SK-N-MC (cell line): ENCODE results near the gene MYO15A.
"Not testable (repeated sequence)": the region's sequence is repeated elsewhere in the genome, so short reads cannot be mapped to it uniquely, and the experiment has no call there.

ENCODE experiments used
- DNase-seq: peaks from one replicate; pipeline ENCODE4 v3.0.0-alpha.2; 2011; ENCODE audit warnings: low read depth, low spot score
- H3K27ac ChIP-seq: fragments of 200-600 bp; sonication (generic); 2 replicates; pipeline ENCODE4 v1.5.1; 2016; ENCODE audit warnings: mixed run types
- H3K36me3 ChIP-seq: fragments of 200-600 bp; sonication (generic); 2 replicates; pipeline ENCODE4 v1.6.1; 2017; ENCODE audit warnings: antibody characterized with exemption, low read length, mixed read lengths; ENCODE audit not compliant: insufficient read depth
- H3K4me3 ChIP-seq: fragments of 200-600 bp; sonication (generic); 2 replicates; pipeline ENCODE4 v1.5.1; 2016
- H3K9ac ChIP-seq: fragments of 200-600 bp; sonication (generic); 2 replicates; pipeline ENCODE4 v1.8.0; 2017; ENCODE audit warnings: mixed run types, mixed read lengths; ENCODE audit not compliant: insufficient read length
- H3K9me3 ChIP-seq: fragments of 200-600 bp; sonication (generic); 2 replicates; pipeline ENCODE4 v1.6.1; 2017; ENCODE audit warnings: low read depth, mild to moderate bottlenecking, antibody characterized with exemption, low read length, moderate library complexity, mixed read lengths
- EZH2 ChIP-seq: fragments of 200-600 bp; sonication (generic); IDR thresholded peaks from one replicate; pipeline ENCODE4 v1.6.1; 2017; ENCODE audit warnings: antibody characterized with exemption
- FOXP2 ChIP-seq: optimal IDR thresholded peaks from 2 replicates; pipeline ENCODE3; 2011; ENCODE audit warnings: mild to moderate bottlenecking, moderate library complexity; ENCODE audit not compliant: insufficient read depth; ENCODE audit errors: extremely low read length, control extremely low read depth
- POLR2AphosphoS5 ChIP-seq: IDR thresholded peaks from 2 replicates; pipeline ENCODE4 v1.6.1; 2012; ENCODE audit warnings: mild to moderate bottlenecking, low read depth, low read length, borderline replicate concordance

MYO15A gene

GRCh38 chr17:18198530-18198929 is 90.0 kb downstream of the MYO15A start:
- DNase-seq = no peak
- no peaks in the 10 kb centered on the region for H3K9me3 ChIP-seq
- H3K4me3 ChIP-seq = no peak overlapping the region
- TF ChIP-seq FOXP2 (no peak), EZH2 (no peak), POLR2AphosphoS5 (no peak)
- H3K9ac ChIP-seq = no peak overlapping the region
- peaks cover 61% of the 10 kb centered on the region for H3K36me3 ChIP-seq
- no peak overlapping the region for H3K27ac ChIP-seq

- Histone ChIP-seq H3K36me3 (peaks cover 56% of the 10 kb centered on the region), H3K9ac (no peak overlapping the region), H3K9me3 (no peaks in the 10 kb centered on the region), H3K4me3 (no peak overlapping the region), H3K27ac (no peak overlapping the region)
- no peak for DNase-seq
- TF ChIP-seq EZH2 = no peak
- no peak for TF ChIP-seq POLR2AphosphoS5
- TF ChIP-seq FOXP2 = no peak
These were observed 92.6 kb downstream of the MYO15A start for GRCh38 chr17:18201108-18201507.

GRCh38 chr17:18203308-18203707 is 94.8 kb downstream of the MYO15A start:
- Histone ChIP-seq H3K4me3 (no peak overlapping the region), H3K27ac (no peak overlapping the region), H3K9ac (no peak overlapping the region), H3K36me3 (peaks cover 55% of the 10 kb centered on the region), H3K9me3 (no peaks in the 10 kb centered on the region)
- no peak for DNase-seq
- TF ChIP-seq FOXP2 = no peak
- no peak for TF ChIP-seq EZH2
- TF ChIP-seq POLR2AphosphoS5 = no peak

GRCh38 chr17:18205861-18206260 is 97.3 kb downstream of the MYO15A start:
- no peak overlapping the region for H3K9ac ChIP-seq

GRCh38 chr17:18206962-18207361 is 98.4 kb downstream of the MYO15A start:
- no peak overlapping the region for H3K4me3 ChIP-seq
- TF ChIP-seq POLR2AphosphoS5 (no peak), EZH2 (no peak), FOXP2 (no peak)
- H3K36me3 ChIP-seq = peaks cover 50% of the 10 kb centered on the region
- DNase-seq = no peak
- H3K27ac ChIP-seq = no peak overlapping the region
- no peak overlapping the region for H3K9ac ChIP-seq
- no peaks in the 10 kb centered on the region for H3K9me3 ChIP-seq

More at GRCh38 chr17:18205861-18206260, 97.3 kb downstream of the MYO15A start:
- no peak overlapping the region for H3K4me3 ChIP-seq
- no peak overlapping the region for H3K27ac ChIP-seq
- H3K36me3 ChIP-seq = peaks cover 53% of the 10 kb centered on the region
- TF ChIP-seq EZH2 (no peak), POLR2AphosphoS5 (no peak), FOXP2 (no peak)
- H3K9me3 ChIP-seq = no peaks in the 10 kb centered on the region
- no peak for DNase-seq

GRCh38 chr17:18208092-18208491 is 99.5 kb downstream of the MYO15A start:
- no peak for DNase-seq
- no peak overlapping the region for H3K27ac ChIP-seq
- no peak for TF ChIP-seq FOXP2
- TF ChIP-seq POLR2AphosphoS5 = no peak
- TF ChIP-seq EZH2 = no peak
- H3K9ac ChIP-seq = no peak overlapping the region
- H3K36me3 ChIP-seq = peaks cover 50% of the 10 kb centered on the region
- no peaks in the 10 kb centered on the region for H3K9me3 ChIP-seq
- H3K4me3 ChIP-seq = no peak overlapping the region

GRCh38 chr17:18213666-18214270 is 105.2 kb downstream of the MYO15A start:
- no peak overlapping the region for H3K4me3 ChIP-seq
- H3K27ac ChIP-seq = no peak overlapping the region
- H3K36me3 ChIP-seq = peaks cover 12% of the 10 kb centered on the region
- H3K9ac ChIP-seq = no peak overlapping the region
- no peak for TF ChIP-seq POLR2AphosphoS5
- no peak for TF ChIP-seq FOXP2
- TF ChIP-seq EZH2 = no peak
- no peak for DNase-seq
- no peaks in the 10 kb centered on the region for H3K9me3 ChIP-seq

GRCh38 chr17:18216906-18217305 is 108.3 kb downstream of the MYO15A start:
- not testable (repeated sequence) for H3K9ac ChIP-seq, H3K9me3 ChIP-seq, H3K27ac ChIP-seq

GRCh38 chr17:18217412-18218015 is 109.0 kb downstream of the MYO15A start:
- Histone ChIP-seq H3K27ac (no peak overlapping the region), H3K9ac (no peak overlapping the region), H3K36me3 (no peaks in the 10 kb centered on the region), H3K4me3 (no peak overlapping the region), H3K9me3 (no peaks in the 10 kb centered on the region)
- DNase-seq = no peak
- TF ChIP-seq EZH2 = no peak
- no peak for TF ChIP-seq FOXP2
- TF ChIP-seq POLR2AphosphoS5 = no peak

More at GRCh38 chr17:18216906-18217305, 108.3 kb downstream of the MYO15A start:
- not testable (repeated sequence) for H3K4me3 ChIP-seq, DNase-seq, H3K36me3 ChIP-seq
